Neutrophil (primary cell): ENCODE measurements around the gene FGGY.

Experiments used
- H3K27ac ChIP-seq: fragments of 200-600 bp; sonication (generic); 2 replicates; pipeline ENCODE4 v1.5.1; 2016; ENCODE audit warnings: mild to moderate bottlenecking, moderate library complexity
- H3K27me3 ChIP-seq: fragments of 200-600 bp; sonication (generic); 2 replicates; pipeline ENCODE4 v1.6.0; 2016; ENCODE audit warnings: mild to moderate bottlenecking
- H3K36me3 ChIP-seq: fragments of 200-600 bp; sonication (generic); 2 replicates; pipeline ENCODE4 v1.5.1; 2017
- H3K4me1 ChIP-seq, 2 experiments: fragments of 200-600 bp in 1 of 2; sonication (generic) in 1 of 2; 1 replicate in 1 of 2; 2 replicates in 1 of 2; pipeline versions ENCODE4 v1.5.1 to v1.6.1; 2013 to 2016; ENCODE audit warnings: low read depth in 1 of 2, low read length in 1 of 2, mild to moderate bottlenecking in 1 of 2, moderate library complexity in 1 of 2; ENCODE audit not compliant: control insufficient read depth in 1 of 2, insufficient read depth in 1 of 2
- H3K4me3 ChIP-seq, 2 experiments: fragments of 200-600 bp in 1 of 2; sonication (generic) in 1 of 2; 1 replicate in 1 of 2; 2 replicates in 1 of 2; pipeline ENCODE4 v1.5.1; 2013 to 2016; ENCODE audit warnings: low read depth in 1 of 2, low read length in 1 of 2, mild to moderate bottlenecking in 1 of 2, moderate library complexity in 1 of 2
- H3K9me3 ChIP-seq: fragments of 200-600 bp; sonication (generic); 2 replicates; pipeline ENCODE4 v1.5.1; 2016
- CTCF ChIP-seq: fragments of 200-600 bp; sonication (generic); IDR thresholded peaks from 2 replicates; pipeline ENCODE4 v1.5.1; 2016; ENCODE audit warnings: antibody characterized with exemption

FGGY gene

GRCh38 chr1:59442492-59442891, 145.6 kb downstream of the FGGY start:
- no peak for TF ChIP-seq CTCF
- H3K27ac ChIP-seq = no peak overlapping the region
- H3K4me3 ChIP-seq = no peak overlapping the region
- H3K4me1 ChIP-seq = peaks cover 5% of the 10 kb centered on the region in 2 experiments
- no peaks in the 10 kb centered on the region for H3K9me3 ChIP-seq
- H3K36me3 ChIP-seq = no peaks in the 10 kb centered on the region
- no peaks in the 10 kb centered on the region for H3K27me3 ChIP-seq

GRCh38 chr1:59443310-59443709, 146.4 kb downstream of the FGGY start:
- Histone ChIP-seq H3K27ac (no peak overlapping the region), H3K4me3 (no peak overlapping the region), H3K27me3 (no peaks in the 10 kb centered on the region), H3K9me3 (no peaks in the 10 kb centered on the region), H3K4me1 (peaks cover 5% of the 10 kb centered on the region in 2 experiments), H3K36me3 (no peaks in the 10 kb centered on the region)
- TF ChIP-seq CTCF = no peak

GRCh38 chr1:59444520-59444919, 147.6 kb downstream of the FGGY start:
- no peak overlapping the region for H3K4me3 ChIP-seq
- TF ChIP-seq CTCF = no peak
- H3K9me3 ChIP-seq = no peaks in the 10 kb centered on the region
- H3K36me3 ChIP-seq = no peaks in the 10 kb centered on the region
- H3K27ac ChIP-seq = no peak overlapping the region
- H3K4me1 ChIP-seq = peaks cover 5% of the 10 kb centered on the region in 2 experiments
- H3K27me3 ChIP-seq = no peaks in the 10 kb centered on the region

GRCh38 chr1:59445040-59445439, 148.1 kb downstream of the FGGY start:
- H3K27ac ChIP-seq = no peak overlapping the region
- H3K4me3 ChIP-seq = no peak overlapping the region
- TF ChIP-seq CTCF = no peak
- H3K36me3 ChIP-seq = no peaks in the 10 kb centered on the region
- H3K9me3 ChIP-seq = no peaks in the 10 kb centered on the region
- peaks cover 5% of the 10 kb centered on the region in 2 experiments for H3K4me1 ChIP-seq
- H3K27me3 ChIP-seq = no peaks in the 10 kb centered on the region

GRCh38 chr1:59446257-59446901, 149.5 kb downstream of the FGGY start:
- Histone ChIP-seq H3K27me3 (no peaks in the 10 kb centered on the region), H3K27ac (no peak overlapping the region), H3K4me1 (peaks cover 5% of the 10 kb centered on the region in 2 experiments), H3K9me3 (no peaks in the 10 kb centered on the region), H3K4me3 (no peak overlapping the region), H3K36me3 (no peaks in the 10 kb centered on the region)
- no peak for TF ChIP-seq CTCF
